Spleen (tissue), 11 donors: ENCODE measurements around the gene ZNF726. TPM values are rescaled to one million over a fixed set of nuclear protein-coding genes. Genes with fewer than 3 reads are reported as not detected.

Experiments
- DNase-seq: peaks from one replicate; pipeline ENCODE4 v3.0.0-alpha.2; 2020
- H3K27ac ChIP-seq, 8 donors: fragments of 200-600 bp; sonication (generic) in 7 of 8; 1 replicate in 4 of 8; 2 replicates in 4 of 8; pipeline versions ENCODE4 v1.5.0 to v1.8.0; 2016 to 2021; ENCODE audit warnings: inconsistent platforms in 4 of 8, mild to moderate bottlenecking in 4 of 8, moderate library complexity in 1 of 8
- H3K27me3 ChIP-seq, 7 donors: fragments of 200-600 bp; sonication (generic) in 6 of 7; replicated peaks in 1 of 7; 1 replicate in 4 of 7; 2 replicates in 3 of 7; pipeline versions ENCODE4 v1.5.0 to v1.8.0; 2016 to 2021; ENCODE audit warnings: inconsistent platforms in 3 of 7, mild to moderate bottlenecking in 1 of 7
- H3K36me3 ChIP-seq, 6 donors: fragments of 200-600 bp; sonication (generic) in 5 of 6; 1 replicate in 4 of 6; 2 replicates in 2 of 6; pipeline versions ENCODE4 v1.5.0 to v1.8.0; 2016 to 2021; ENCODE audit warnings: inconsistent platforms in 2 of 6
- H3K4me1 ChIP-seq, 6 donors: fragments of 200-600 bp; sonication (generic) in 5 of 6; 1 replicate in 3 of 6; 2 replicates in 3 of 6; pipeline versions ENCODE4 v1.5.0 to v1.8.0; 2016 to 2021; ENCODE audit warnings: inconsistent platforms in 3 of 6
- H3K4me3 ChIP-seq, 8 donors: fragments of 200-600 bp; sonication (generic) in 7 of 8; 1 replicate in 4 of 8; 2 replicates in 4 of 8; pipeline versions ENCODE4 v1.5.0 to v1.8.0; 2016 to 2021; ENCODE audit warnings: inconsistent platforms in 4 of 8, mild to moderate bottlenecking in 4 of 8, moderate library complexity in 2 of 8
- H3K9me3 ChIP-seq, 8 donors: fragments of 200-600 bp; sonication (generic) in 7 of 8; 1 replicate in 4 of 8; 2 replicates in 4 of 8; pipeline versions ENCODE4 v1.5.0 to v1.8.0; 2016 to 2021; ENCODE audit warnings: inconsistent platforms in 4 of 8
- POLR2A ChIP-seq, 3 donors: fragments of 450-650 bp; IDR thresholded peaks; one replicate each; pipeline ENCODE4 v1.5.1; 2017; ENCODE audit warnings: antibody characterized with exemption in 3 of 3, mild to moderate bottlenecking in 1 of 3
- POLR2AphosphoS5 ChIP-seq, 3 donors: sonication (generic); formaldehyde crosslinking; IDR thresholded peaks; one replicate each; pipeline ENCODE4 v1.5.1; 2017; ENCODE audit warnings: antibody characterized with exemption in 3 of 3
- WGBS, 5 donors: extraction: QIAGEN DNeasy Blood & Tissue Kit in 3 of 5; methylation state at CpG; one replicate each; pipeline versions ENCODE4 v1.1.5 to v1.1.7; 2013 to 2018; 5-methylcytosine and 5-hydroxymethylcytosine counted together
- intact Hi-C: fragments of 100-400 bp; cut with DNase I; formaldehyde crosslinking; loops from one replicate; pipeline ENCODE4 v1.15.0; 2023; ENCODE audit warnings: low total_unique reads
- polyA plus RNA-seq, 3 donors: library from polyadenylated mRNA; stranded (reverse); fragments of 200-250 nt; gene quantifications; one replicate each; pipeline ENCODE4 v1.2.1, GENCODE V29; 2013
- total RNA-seq, 7 donors: library from RNA; depleted of rRNA in 3 of 7; stranded (reverse); fragments of >200 nt in 3 of 7; fragmentation: NEBNext Ultra II Directional in 4 of 7; extraction: Animal tissue kit (Norgen Biotek cat#: 25700) in 4 of 7; gene quantifications; one replicate each; pipeline versions ENCODE4 v1.1.0 to v1.2.1, GENCODE V29; 2016 to 2021
- TF ChIP-seq, protein P1 (sequence below), 11 experiments: fragments of 200-600 bp in 7 of 11; fragments of 450-650 bp in 4 of 11; sonication (generic) in 4 of 11; IDR thresholded peaks in 8 of 11; conservative IDR thresholded peaks in 3 of 11; 1 replicate in 7 of 11; 2 replicates in 4 of 11; pipeline versions ENCODE4 v1.4.0 to v1.8.0; 2016 to 2021; ENCODE audit warnings: antibody characterized with exemption in 11 of 11, inconsistent platforms in 4 of 11, mild to moderate bottlenecking in 1 of 11
- donor health status: healthy with polysubstance abuse.
- donor health status: DM: no; HTN: no; CAD: no; lungs with moderate emphysema.
- donor health status: DM: no; HTN: no; CAD: no.
- donor health status: Bipolar disorder and iron deficiency.
- donor health status: healthy.
- donor health status: DM: no; HTN: no; CAD: no.
- donor health status: DM: yes; HTN: yes; CAD: no.

ZNF726 gene
- total and polyA plus RNA-seq, 10 donors, result 2.0 to 6.9 (median 3.8) TPM

DNA sequence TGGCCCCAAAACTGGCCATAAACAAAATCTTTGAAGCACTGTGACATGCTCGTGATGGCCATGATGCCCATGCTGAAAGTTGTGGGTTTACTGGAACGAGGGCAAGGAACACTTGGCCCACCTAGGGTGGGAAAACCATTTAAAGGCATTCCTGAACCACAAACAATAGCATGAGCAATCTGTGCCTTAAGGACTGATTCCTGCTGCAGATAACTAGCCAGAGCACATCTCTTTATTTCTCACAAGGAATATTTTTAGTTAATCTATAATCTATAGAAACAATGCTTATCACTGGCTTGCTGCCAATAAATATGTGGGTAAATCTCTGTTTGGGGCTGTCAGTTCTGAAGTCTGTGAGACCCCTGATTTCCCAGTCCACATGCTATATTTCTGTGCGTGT, 10.3 kb upstream of the ZNF726 start:
- DNase-seq, result no peak
- no peak overlapping the region for H3K27ac ChIP-seq
- H3K4me3 ChIP-seq, result no peak overlapping the region
- H3K4me1 ChIP-seq, result no peaks in the 10 kb centered on the region
- no peak for TF ChIP-seq POLR2A (IDR thresholded peaks at IDR 0.05)
- TF ChIP-seq POLR2AphosphoS5 (IDR thresholded peaks at IDR 0.05), result no peak
- TF ChIP-seq, protein P1, sequence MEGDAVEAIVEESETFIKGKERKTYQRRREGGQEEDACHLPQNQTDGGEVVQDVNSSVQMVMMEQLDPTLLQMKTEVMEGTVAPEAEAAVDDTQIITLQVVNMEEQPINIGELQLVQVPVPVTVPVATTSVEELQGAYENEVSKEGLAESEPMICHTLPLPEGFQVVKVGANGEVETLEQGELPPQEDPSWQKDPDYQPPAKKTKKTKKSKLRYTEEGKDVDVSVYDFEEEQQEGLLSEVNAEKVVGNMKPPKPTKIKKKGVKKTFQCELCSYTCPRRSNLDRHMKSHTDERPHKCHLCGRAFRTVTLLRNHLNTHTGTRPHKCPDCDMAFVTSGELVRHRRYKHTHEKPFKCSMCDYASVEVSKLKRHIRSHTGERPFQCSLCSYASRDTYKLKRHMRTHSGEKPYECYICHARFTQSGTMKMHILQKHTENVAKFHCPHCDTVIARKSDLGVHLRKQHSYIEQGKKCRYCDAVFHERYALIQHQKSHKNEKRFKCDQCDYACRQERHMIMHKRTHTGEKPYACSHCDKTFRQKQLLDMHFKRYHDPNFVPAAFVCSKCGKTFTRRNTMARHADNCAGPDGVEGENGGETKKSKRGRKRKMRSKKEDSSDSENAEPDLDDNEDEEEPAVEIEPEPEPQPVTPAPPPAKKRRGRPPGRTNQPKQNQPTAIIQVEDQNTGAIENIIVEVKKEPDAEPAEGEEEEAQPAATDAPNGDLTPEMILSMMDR (IDR thresholded peaks at IDR 0.05 in 8 of 11, conservative IDR thresholded peaks at IDR 0.05 in 3 of 11), result no peak
- 62 to 68% (median 67%) methylated on average over 3 of the region's 3 CpGs for WGBS, 5 donors
- no peaks in the 10 kb centered on the region for H3K36me3 ChIP-seq
- intact Hi-C loops, result no loop called here
- H3K9me3 ChIP-seq, result peaks cover 0 to 63% (median 37%) of the 10 kb centered on the region in 8 donors
- no peaks in the 10 kb centered on the region for H3K27me3 ChIP-seq

DNA sequence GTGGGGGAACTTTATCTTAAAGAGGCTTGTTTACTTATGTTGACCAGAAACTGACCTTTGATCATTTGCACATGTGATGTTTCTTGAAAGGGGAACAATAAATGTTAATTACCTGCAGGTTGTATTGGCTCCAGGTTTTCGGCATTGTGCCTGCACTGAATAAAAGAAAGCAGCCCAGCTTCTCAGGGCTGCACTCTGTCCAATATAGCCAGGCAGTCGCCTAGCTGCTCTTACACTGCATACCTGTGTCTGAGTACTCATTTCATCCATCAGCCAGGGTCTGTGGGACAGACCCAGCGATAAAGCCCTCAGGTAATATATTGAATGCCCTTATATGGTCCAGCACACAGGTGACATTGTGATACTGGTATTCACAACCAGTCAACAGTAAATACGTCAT, 8.9 kb upstream of the ZNF726 start:
- 67 to 87% (median 79%) methylated on average over 4 of the region's 4 CpGs for WGBS, 5 donors
- intact Hi-C loops, result no loop called here
- TF ChIP-seq, protein P1 (IDR thresholded peaks at IDR 0.05 in 8 of 11, conservative IDR thresholded peaks at IDR 0.05 in 3 of 11), result no peak
- TF ChIP-seq POLR2AphosphoS5 (IDR thresholded peaks at IDR 0.05), result no peak
- no peak for TF ChIP-seq POLR2A (IDR thresholded peaks at IDR 0.05)
- no peak overlapping the region for H3K27ac ChIP-seq
- H3K36me3 ChIP-seq, result no peaks in the 10 kb centered on the region
- no peaks in the 10 kb centered on the region for H3K4me1 ChIP-seq
- no peaks in the 10 kb centered on the region for H3K27me3 ChIP-seq
- H3K9me3 ChIP-seq, result peaks cover 0 to 60% (median 37%) of the 10 kb centered on the region in 8 donors
- DNase-seq, result no peak
- H3K4me3 ChIP-seq, result no peak overlapping the region

DNA sequence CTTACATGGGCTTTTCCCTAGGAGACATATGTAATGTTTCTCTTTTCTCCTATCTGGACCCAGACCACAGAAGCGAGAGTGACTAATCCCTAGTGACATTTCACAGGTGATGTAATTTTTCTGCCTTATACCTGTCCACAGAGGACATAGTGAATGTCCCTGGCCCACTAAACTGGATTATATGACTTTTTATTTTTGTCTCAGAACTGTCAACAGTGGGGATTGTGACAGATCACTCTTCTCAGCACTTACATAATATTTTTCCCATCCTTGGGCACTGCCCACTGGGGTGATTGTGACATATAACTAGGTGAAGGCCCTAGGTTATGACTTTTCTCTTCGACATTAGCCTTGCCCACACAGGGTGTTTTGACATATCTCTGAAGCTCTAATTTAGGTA, 7.9 kb upstream of the ZNF726 start:
- no peak for DNase-seq
- WGBS, 5 donors, result 76 to 89% (median 77%) methylated on average over 2 of the region's 2 CpGs

DNA sequence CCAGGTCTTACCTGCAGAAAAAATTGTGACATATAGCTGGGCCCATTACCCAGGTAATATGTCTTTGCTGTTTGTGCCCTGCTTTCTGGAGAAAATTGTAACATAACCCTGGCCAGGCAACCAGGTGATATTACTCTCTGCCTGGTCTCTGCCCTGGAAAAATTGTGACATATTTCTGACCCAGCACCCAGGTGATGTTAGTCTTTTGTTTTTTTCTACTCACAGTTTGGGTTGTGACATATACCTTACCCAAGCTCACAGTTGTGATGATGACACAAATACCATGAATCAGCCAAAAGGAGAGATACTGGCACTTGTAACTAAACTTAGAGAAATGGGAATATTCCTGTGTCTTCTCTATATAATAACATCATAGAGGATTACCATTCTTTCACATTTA, 6.5 kb upstream of the ZNF726 start:
- no peak for DNase-seq
- H3K27ac ChIP-seq, result no peak overlapping the region
- intact Hi-C loops, result no loop called here
- H3K9me3 ChIP-seq, result peaks cover 0 to 45% (median 34%) of the 10 kb centered on the region in 8 donors
- no peaks in the 10 kb centered on the region for H3K27me3 ChIP-seq
- H3K4me3 ChIP-seq, result no peak overlapping the region
- TF ChIP-seq, protein P1 (IDR thresholded peaks at IDR 0.05 in 8 of 11, conservative IDR thresholded peaks at IDR 0.05 in 3 of 11), result no peak
- no peak for TF ChIP-seq POLR2A (IDR thresholded peaks at IDR 0.05)
- no peak for TF ChIP-seq POLR2AphosphoS5 (IDR thresholded peaks at IDR 0.05)
- no peaks in the 10 kb centered on the region for H3K4me1 ChIP-seq
- no peaks in the 10 kb centered on the region for H3K36me3 ChIP-seq

More for the DNA sequence above, 7.9 kb upstream of the ZNF726 start:
- Histone ChIP-seq H3K27me3 (no peaks in the 10 kb centered on the region), H3K36me3 (no peaks in the 10 kb centered on the region), H3K4me3 (no peak overlapping the region), H3K27ac (no peak overlapping the region), H3K4me1 (no peaks in the 10 kb centered on the region), H3K9me3 (peaks cover 0 to 56% (median 37%) of the 10 kb centered on the region in 8 donors)
- TF ChIP-seq POLR2AphosphoS5 (IDR thresholded peaks at IDR 0.05) (no peak), POLR2A (IDR thresholded peaks at IDR 0.05) (no peak)
- TF ChIP-seq, protein P1 (IDR thresholded peaks at IDR 0.05 in 8 of 11, conservative IDR thresholded peaks at IDR 0.05 in 3 of 11), result no peak
- intact Hi-C loops, result no loop called here
